SJSA1 (cell line): ENCODE measurements around the gene CDH2. TPM values are rescaled to one million over a fixed set of nuclear protein-coding genes. Genes with fewer than 3 reads are reported as not detected.

Experiments used
- DNase-seq, 2 experiments: peaks; one replicate each; pipeline ENCODE4 v3.0.0-alpha.2; 2015 to 2020; ENCODE audit warnings: low spot score in 2 of 2, low read depth in 1 of 2
- H3K27ac ChIP-seq: fragments of 250-450 bp; sonication (Bioruptor Pico); 2 replicates; pipeline ENCODE4 v1.5.1; 2020; ENCODE audit warnings: mild to moderate bottlenecking, moderate library complexity
- H3K27me3 ChIP-seq: fragments of 250-450 bp; sonication (Bioruptor Pico); replicated peaks from 2 replicates; pipeline ENCODE4 v1.5.1; 2020; ENCODE audit warnings: mild to moderate bottlenecking, moderate library complexity
- H3K36me3 ChIP-seq: fragments of 250-450 bp; sonication (Bioruptor Pico); 2 replicates; pipeline ENCODE4 v1.5.1; 2020; ENCODE audit warnings: mild to moderate bottlenecking
- H3K4me1 ChIP-seq: fragments of 250-450 bp; sonication (Bioruptor Pico); replicated peaks from 2 replicates; pipeline ENCODE4 v1.6.1; 2021; ENCODE audit warnings: mild to moderate bottlenecking
- H3K4me3 ChIP-seq: fragments of 250-450 bp; sonication (Bioruptor Pico); 2 replicates; pipeline ENCODE4 v1.5.1; 2020; ENCODE audit warnings: mild to moderate bottlenecking
- H3K9me3 ChIP-seq: fragments of 250-450 bp; sonication (Bioruptor Pico); replicated peaks from 2 replicates; pipeline ENCODE4 v1.5.1; 2020; ENCODE audit warnings: mild to moderate bottlenecking
- total RNA-seq: library from RNA; depleted of rRNA; stranded (reverse); fragments of >200 nt; shearing (Covaris generic); gene quantifications from 2 replicates; pipeline ENCODE4 v1.2.3, GENCODE V29; 2014

Gene CDH2
- total RNA-seq, 1 experiment from 2014 or later = 75.7 TPM

DNA sequence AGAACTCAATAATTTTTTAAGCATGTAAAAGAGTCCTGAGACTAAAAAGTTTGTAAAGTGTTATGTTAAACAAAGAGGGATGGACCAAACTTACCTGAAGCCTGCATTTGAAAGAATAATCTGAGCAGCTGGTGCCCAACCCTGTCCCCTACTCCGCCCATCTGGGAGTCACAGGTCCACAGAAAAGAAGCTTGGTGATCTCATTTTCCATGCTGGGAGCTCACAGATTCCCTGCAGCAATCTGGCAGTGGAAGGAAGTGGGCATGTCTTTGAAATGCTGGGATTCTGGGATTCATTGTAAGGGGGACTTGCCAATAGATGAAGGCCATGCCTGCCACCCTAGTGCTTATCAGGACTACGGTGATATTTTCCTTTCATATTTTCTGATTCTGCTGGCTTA is 17.9 kb downstream of the CDH2 start:
- Histone ChIP-seq H3K36me3 (no peaks in the 10 kb centered on the region), H3K4me1 (no peaks in the 10 kb centered on the region), H3K27ac (no peak overlapping the region), H3K4me3 (no peak overlapping the region), H3K27me3 (no peaks in the 10 kb centered on the region), H3K9me3 (no peaks in the 10 kb centered on the region)
- DNase-seq = no peak

DNA sequence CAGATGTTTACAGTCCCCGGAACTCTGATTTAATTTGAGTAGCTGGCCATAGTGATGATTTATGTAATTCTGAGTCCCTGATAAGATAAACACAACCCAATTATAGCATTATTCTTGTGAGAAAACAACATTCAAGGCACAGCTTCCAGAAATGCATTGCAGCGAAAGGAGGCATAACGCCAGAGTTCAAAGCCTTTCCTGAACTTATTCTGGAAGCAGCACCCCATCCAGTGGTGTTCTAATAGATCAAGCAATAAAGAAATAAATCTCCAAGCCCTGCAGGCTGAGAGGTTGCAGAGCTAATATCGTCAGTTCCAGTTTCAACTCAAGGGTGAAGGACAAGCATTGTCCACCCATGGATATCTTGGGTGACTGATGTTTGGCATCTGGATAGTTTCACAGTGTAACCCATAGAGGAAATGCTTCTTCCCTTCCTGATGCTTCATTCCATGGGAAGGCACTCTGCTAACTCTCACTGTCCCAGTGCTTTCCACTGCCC is 18.8 kb downstream of the CDH2 start:
- H3K9me3 ChIP-seq = no peaks in the 10 kb centered on the region
- no peak overlapping the region for H3K4me3 ChIP-seq
- DNase-seq = no peak

DNA sequence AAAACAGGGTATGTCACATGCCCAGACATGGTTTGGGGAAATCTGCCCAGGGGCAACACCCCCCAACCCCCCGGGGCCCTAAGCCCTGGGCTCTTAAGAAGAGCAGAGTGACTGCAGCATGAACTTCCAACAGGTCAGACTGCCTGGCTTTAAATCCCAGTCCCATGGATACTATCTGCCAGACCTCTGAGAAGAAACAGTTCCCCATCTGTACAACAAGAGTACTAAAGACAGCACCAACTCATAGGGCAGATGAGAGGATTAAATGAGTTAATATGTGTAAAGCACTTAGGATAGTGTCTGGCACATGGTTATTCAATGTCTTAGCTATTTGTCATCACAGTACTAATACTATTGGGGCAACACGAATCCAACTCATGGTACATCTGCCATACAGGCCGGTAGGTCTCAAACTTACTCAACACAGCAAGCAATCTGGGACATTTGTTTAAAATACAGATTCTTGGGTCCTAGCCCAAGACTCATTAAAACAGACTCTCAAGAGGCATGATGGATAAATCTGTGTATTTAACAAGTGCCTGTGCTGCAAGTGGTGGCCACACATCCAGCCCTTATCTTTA is 23.4 kb downstream of the CDH2 start:
- no peaks in the 10 kb centered on the region for H3K9me3 ChIP-seq
- no peaks in the 10 kb centered on the region for H3K27me3 ChIP-seq
- H3K4me1 ChIP-seq = no peaks in the 10 kb centered on the region
- no peak for DNase-seq
- H3K4me3 ChIP-seq = no peak overlapping the region
- no peak overlapping the region for H3K27ac ChIP-seq
- no peaks in the 10 kb centered on the region for H3K36me3 ChIP-seq

More for the DNA sequence above, 18.8 kb downstream of the CDH2 start:
- no peaks in the 10 kb centered on the region for H3K27me3 ChIP-seq
- H3K4me1 ChIP-seq = no peaks in the 10 kb centered on the region
- H3K36me3 ChIP-seq = no peaks in the 10 kb centered on the region
- no peak overlapping the region for H3K27ac ChIP-seq

DNA sequence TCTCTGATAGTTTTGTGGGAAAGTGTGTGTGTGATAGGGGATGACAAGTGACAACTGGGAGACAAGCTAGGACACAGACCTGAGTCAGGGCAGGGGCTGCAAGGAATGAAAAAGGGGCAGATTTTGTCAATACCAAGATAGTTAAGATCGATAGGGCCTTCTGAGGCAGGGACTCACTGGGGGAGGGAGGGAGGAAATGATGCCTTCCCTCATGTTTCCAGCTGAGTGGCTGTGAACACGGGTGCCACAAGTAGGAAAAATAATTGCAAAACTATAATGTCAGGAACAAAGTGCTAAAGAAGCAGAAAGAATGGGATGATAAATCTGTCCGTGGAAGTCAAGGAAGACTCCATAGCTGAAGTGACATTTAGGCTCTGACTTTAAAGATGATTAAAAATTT is 24.2 kb downstream of the CDH2 start:
- H3K4me1 ChIP-seq = no peaks in the 10 kb centered on the region
- H3K27me3 ChIP-seq = no peaks in the 10 kb centered on the region
- H3K9me3 ChIP-seq = no peaks in the 10 kb centered on the region
- no peak overlapping the region for H3K27ac ChIP-seq
- no peak overlapping the region for H3K4me3 ChIP-seq
- DNase-seq = no peak
- no peaks in the 10 kb centered on the region for H3K36me3 ChIP-seq

- H3K4me3 ChIP-seq = no peak overlapping the region
- no peak for DNase-seq
- no peaks in the 10 kb centered on the region for H3K9me3 ChIP-seq
- H3K36me3 ChIP-seq = no peaks in the 10 kb centered on the region
- H3K4me1 ChIP-seq = no peaks in the 10 kb centered on the region
- no peaks in the 10 kb centered on the region for H3K27me3 ChIP-seq
- H3K27ac ChIP-seq = no peak overlapping the region
Observed at GRCh38 chr18:28152354-28152753, 24.6 kb downstream of the CDH2 start.

- Histone ChIP-seq H3K4me3 (no peak overlapping the region), H3K27me3 (no peaks in the 10 kb centered on the region), H3K27ac (no peak overlapping the region), H3K4me1 (no peaks in the 10 kb centered on the region), H3K9me3 (no peaks in the 10 kb centered on the region), H3K36me3 (peaks cover 3% of the 10 kb centered on the region; the same call in 1 of the 2 replicates)
- DNase-seq = no peak
Observed at GRCh38 chr18:28151434-28151833, 25.5 kb downstream of the CDH2 start.

DNA sequence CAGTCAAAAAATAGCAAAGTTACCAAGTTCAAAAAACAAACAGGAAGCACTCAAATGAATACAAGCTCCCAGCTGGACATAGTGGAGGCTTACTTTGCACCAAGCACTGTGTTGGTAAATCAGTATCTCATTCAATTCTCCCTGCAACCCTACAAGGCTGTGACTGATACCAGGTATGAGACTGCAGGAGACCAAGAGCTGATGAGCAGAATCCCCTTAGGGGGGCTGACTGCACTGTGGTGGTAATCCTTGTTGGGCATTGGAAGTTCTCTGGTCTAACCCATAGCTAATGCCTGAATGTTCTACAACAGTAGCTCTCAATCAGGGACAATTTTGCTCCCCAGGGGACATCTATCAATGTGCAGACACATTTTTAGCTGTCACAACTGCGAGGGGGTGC is 26.0 kb downstream of the CDH2 start:
- no peak overlapping the region for H3K27ac ChIP-seq
- no peaks in the 10 kb centered on the region for H3K9me3 ChIP-seq
- DNase-seq = no peak
- no peaks in the 10 kb centered on the region for H3K27me3 ChIP-seq
- no peak overlapping the region for H3K4me3 ChIP-seq
- no peaks in the 10 kb centered on the region for H3K4me1 ChIP-seq
- H3K36me3 ChIP-seq = peaks cover 6% of the 10 kb centered on the region; the same call in 1 of the 2 replicates

DNA sequence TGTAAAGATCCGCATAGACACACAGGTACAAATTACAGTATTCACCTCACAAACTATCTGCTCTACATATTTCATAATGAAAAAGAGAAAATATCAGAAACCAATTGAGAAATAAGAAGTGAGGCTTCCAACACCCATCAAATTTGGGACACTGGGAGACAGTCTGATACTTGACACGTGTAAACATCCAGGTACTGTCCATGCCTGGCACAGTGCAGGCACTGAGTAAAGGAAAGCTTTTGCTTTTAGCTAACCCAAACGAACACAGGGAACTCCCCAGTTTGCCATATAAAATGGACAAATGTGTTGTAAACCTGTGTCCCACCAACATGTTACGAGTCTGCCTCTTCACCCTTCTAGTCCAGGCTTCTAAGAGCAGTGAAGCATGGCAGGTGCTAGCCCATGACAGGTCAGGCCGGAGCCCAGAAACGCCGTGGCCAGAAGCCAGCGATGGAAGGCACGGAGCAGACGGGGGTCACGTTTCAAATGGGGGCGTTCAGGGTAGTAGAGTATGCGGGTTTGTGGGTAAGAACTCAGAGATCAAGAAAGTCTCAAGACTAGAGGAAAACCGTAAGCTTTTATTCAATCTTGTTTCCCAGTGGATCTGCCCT is 27.0 kb downstream of the CDH2 start:
- no peak for DNase-seq
- H3K36me3 ChIP-seq = peaks cover 6% of the 10 kb centered on the region; the same call in 1 of the 2 replicates

GRCh38 chr18:28147674-28148171 is 29.2 kb downstream of the CDH2 start:
- no peak overlapping the region for H3K27ac ChIP-seq
- DNase-seq = no peak

More for the DNA sequence above, 27.0 kb downstream of the CDH2 start:
- no peaks in the 10 kb centered on the region for H3K9me3 ChIP-seq
- H3K4me3 ChIP-seq = no peak overlapping the region
- no peak overlapping the region for H3K27ac ChIP-seq
- no peaks in the 10 kb centered on the region for H3K4me1 ChIP-seq
- no peaks in the 10 kb centered on the region for H3K27me3 ChIP-seq

DNA sequence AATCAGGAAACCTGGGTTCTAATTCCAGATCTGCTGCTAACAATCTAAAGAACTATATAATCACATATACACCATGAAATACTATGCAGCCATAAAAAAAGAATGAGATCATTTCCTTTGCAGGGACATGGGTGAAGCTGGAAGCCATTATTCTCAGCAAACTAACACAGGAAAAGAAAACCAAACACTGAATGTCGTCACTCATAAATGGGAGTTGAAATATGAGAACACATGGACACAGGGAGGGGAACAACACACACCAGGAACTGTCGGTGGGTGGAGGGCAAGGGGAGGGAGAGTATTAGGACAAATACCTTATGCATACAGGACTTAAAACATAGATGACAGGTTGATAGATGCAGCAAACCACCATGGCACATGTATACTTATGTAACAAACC is 33.2 kb downstream of the CDH2 start:
- H3K27me3 ChIP-seq = no peaks in the 10 kb centered on the region
- H3K9me3 ChIP-seq = no peaks in the 10 kb centered on the region
- DNase-seq = no peak
- no peaks in the 10 kb centered on the region for H3K4me1 ChIP-seq
- no peak overlapping the region for H3K27ac ChIP-seq
- peaks cover 17% of the 10 kb centered on the region for H3K36me3 ChIP-seq
- no peak overlapping the region for H3K4me3 ChIP-seq

More at GRCh38 chr18:28147674-28148171, 29.2 kb downstream of the CDH2 start:
- no peaks in the 10 kb centered on the region for H3K9me3 ChIP-seq
- H3K4me3 ChIP-seq = no peak overlapping the region
- H3K36me3 ChIP-seq = peaks cover 14% of the 10 kb centered on the region
- no peaks in the 10 kb centered on the region for H3K27me3 ChIP-seq
- no peaks in the 10 kb centered on the region for H3K4me1 ChIP-seq

DNA sequence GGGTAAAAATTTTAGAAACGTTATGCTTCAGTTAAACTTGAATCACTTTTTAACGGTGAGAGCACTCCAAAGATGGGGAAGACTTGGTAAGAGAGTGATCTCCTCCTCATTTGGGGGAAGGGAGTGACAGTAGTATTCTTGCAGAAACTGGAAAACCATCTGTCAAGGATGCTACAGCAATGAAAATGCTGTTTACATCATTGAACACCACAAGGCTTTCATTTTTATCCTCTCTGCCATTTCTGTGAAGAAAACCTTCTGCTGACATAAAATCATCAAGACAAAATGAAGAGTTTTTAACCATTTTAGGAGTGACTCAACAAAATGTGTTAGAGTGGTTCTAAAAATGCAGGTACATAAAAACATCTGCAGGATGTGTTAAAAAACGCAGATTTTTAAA is 38.1 kb downstream of the CDH2 start:
- H3K27me3 ChIP-seq = no peaks in the 10 kb centered on the region
- no peak overlapping the region for H3K27ac ChIP-seq
- H3K9me3 ChIP-seq = no peaks in the 10 kb centered on the region
- no peaks in the 10 kb centered on the region for H3K4me1 ChIP-seq
- H3K36me3 ChIP-seq = peaks cover 11% of the 10 kb centered on the region; the same call in 1 of the 2 replicates
- no peak overlapping the region for H3K4me3 ChIP-seq
- no peak for DNase-seq

DNA sequence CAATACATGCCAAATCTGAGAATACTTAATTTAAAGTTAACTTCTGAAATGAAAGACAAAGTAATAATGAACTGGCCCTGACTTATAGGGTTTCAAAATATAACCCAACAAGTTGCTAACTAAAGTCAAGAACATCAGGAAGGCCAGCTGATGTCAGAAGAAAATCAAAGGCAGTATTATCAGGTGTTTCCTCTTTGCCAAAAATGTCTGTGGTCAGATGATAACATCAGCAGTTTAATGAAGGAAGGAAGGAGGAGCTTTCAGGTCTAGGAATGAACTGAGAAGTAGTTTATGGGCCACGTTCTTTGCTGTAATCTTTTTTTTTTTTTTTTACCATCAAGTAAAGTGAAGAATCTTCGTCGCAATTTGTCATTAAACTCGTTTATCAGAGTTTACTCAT is 40.9 kb downstream of the CDH2 start:
- Histone ChIP-seq H3K9me3 (no peaks in the 10 kb centered on the region), H3K27me3 (no peaks in the 10 kb centered on the region), H3K27ac (no peak overlapping the region), H3K4me1 (no peaks in the 10 kb centered on the region), H3K4me3 (no peak overlapping the region), H3K36me3 (0 out of 2 replicates have a peak, but pooled peaks cover 4% of the 10 kb centered on the region)
- DNase-seq = no peak

- Histone ChIP-seq H3K27me3 (no peaks in the 10 kb centered on the region), H3K27ac (no peak overlapping the region), H3K9me3 (no peaks in the 10 kb centered on the region), H3K4me3 (no peak overlapping the region), H3K4me1 (no peaks in the 10 kb centered on the region), H3K36me3 (0 out of 2 replicates have a peak, but pooled peaks cover 4% of the 10 kb centered on the region)
- DNase-seq = no peak
Observed at GRCh38 chr18:28134774-28135173, 42.2 kb downstream of the CDH2 start.

DNA sequence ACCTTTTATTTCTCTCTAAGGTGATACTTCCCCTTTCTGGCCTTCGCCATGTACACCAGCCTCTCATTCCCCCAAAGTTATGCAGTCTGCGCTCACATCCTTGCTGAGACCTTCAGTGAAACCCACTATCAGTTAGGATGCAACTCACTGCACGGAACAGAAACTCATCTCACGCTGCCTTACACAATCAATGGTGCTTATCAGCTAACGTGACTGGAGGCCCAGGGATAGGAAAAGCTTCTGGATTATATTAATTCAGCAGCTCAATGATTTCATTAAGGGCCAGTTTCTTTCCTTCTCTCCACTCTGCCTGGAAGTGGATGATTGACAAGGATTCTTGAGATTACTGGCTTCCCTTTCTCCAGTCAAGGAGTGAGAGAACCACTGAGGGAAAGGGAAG is 44.8 kb downstream of the CDH2 start:
- Histone ChIP-seq H3K27me3 (no peaks in the 10 kb centered on the region), H3K9me3 (no peaks in the 10 kb centered on the region), H3K4me3 (no peak overlapping the region), H3K4me1 (peaks cover 18% of the 10 kb centered on the region), H3K27ac (no peak overlapping the region), H3K36me3 (no peaks in the 10 kb centered on the region)
- no peak for DNase-seq
